Umbilical cord (tissue), 2 donors: ENCODE measurements around the gene CACNA1C. TPM values are rescaled to one million over a fixed set of nuclear protein-coding genes. Genes with fewer than 3 reads are reported as not detected.

ENCODE experiments used
- DNase-seq: peaks from one replicate; pipeline ENCODE4 v3.0.0-alpha.2; 2015; ENCODE audit warnings: low spot score
- total RNA-seq: library from RNA; depleted of rRNA; stranded (reverse); fragments of >200 nt; gene quantifications from one replicate; pipeline ENCODE4 v1.2.3, GENCODE V29; 2014; ENCODE audit warnings: low replicate concordance; ENCODE audit not compliant: insufficient read depth

CACNA1C gene
- total RNA-seq, 1 donor from 2014 or later: 116 TPM

GRCh38 chr12:2138294-2138693, 85.5 kb downstream of the CACNA1C start:
- DNase-seq: no peak

GRCh38 chr12:2138871-2139308, 86.1 kb downstream of the CACNA1C start:
- DNase-seq: no peak

GRCh38 chr12:2139651-2140050, 86.9 kb downstream of the CACNA1C start:
- DNase-seq: no peak

GRCh38 chr12:2140858-2141519, 88.2 kb downstream of the CACNA1C start:
- no peak for DNase-seq

GRCh38 chr12:2142068-2142467, 89.3 kb downstream of the CACNA1C start:
- DNase-seq: no peak

GRCh38 chr12:2144951-2145350, 92.2 kb downstream of the CACNA1C start:
- DNase-seq: no peak

- no peak for DNase-seq
Measured at GRCh38 chr12:2145433-2145998, 92.7 kb downstream of the CACNA1C start.

GRCh38 chr12:2147335-2147734, 94.5 kb downstream of the CACNA1C start:
- DNase-seq: no peak

GRCh38 chr12:2149091-2149490, 96.3 kb downstream of the CACNA1C start:
- no peak for DNase-seq

GRCh38 chr12:2150833-2151232, 98.0 kb downstream of the CACNA1C start:
- no peak for DNase-seq

- DNase-seq: no peak
Measured at GRCh38 chr12:2151391-2151790, 98.6 kb downstream of the CACNA1C start.

GRCh38 chr12:2152134-2152533, 99.3 kb downstream of the CACNA1C start:
- no peak for DNase-seq

- no peak for DNase-seq
Measured at GRCh38 chr12:2154050-2154449, 101.3 kb downstream of the CACNA1C start.

GRCh38 chr12:2154521-2154920, 101.7 kb downstream of the CACNA1C start:
- DNase-seq: no peak

- DNase-seq: no peak
Measured at GRCh38 chr12:2156333-2156732, 103.5 kb downstream of the CACNA1C start.

- no peak for DNase-seq
Measured at GRCh38 chr12:2160043-2160442, 107.3 kb downstream of the CACNA1C start.

- no peak for DNase-seq
Measured at GRCh38 chr12:2161473-2161872, 108.7 kb downstream of the CACNA1C start.

GRCh38 chr12:2163177-2163941, 110.6 kb downstream of the CACNA1C start:
- DNase-seq: peak; percentile 75

- peak; percentile 63 for DNase-seq
Measured at GRCh38 chr12:2165021-2165420, 112.2 kb downstream of the CACNA1C start.

GRCh38 chr12:2165927-2166326, 113.1 kb downstream of the CACNA1C start:
- DNase-seq: peak; percentile 81

- DNase-seq: no peak
Measured at GRCh38 chr12:2166696-2167095, 113.9 kb downstream of the CACNA1C start.

GRCh38 chr12:2167231-2167630, 114.4 kb downstream of the CACNA1C start:
- DNase-seq: no peak

- DNase-seq: no peak
Measured at GRCh38 chr12:2168808-2169207, 116.0 kb downstream of the CACNA1C start.
